Glomerular visceral epithelial cell (primary cell): ENCODE measurements around the gene IFFO2.

Experiments
- DNase-seq: peaks from one replicate; pipeline ENCODE4 v3.0.0-alpha.2; 2016; ENCODE audit errors: extremely low spot score

IFFO2 gene

GRCh38 chr1:18919197-18919905, 37.1 kb downstream of the IFFO2 start:
- DNase-seq = no peak

- no peak for DNase-seq
Observed at GRCh38 chr1:18918417-18918816, 38.1 kb downstream of the IFFO2 start.

GRCh38 chr1:18917071-18917799, 39.2 kb downstream of the IFFO2 start:
- DNase-seq = no peak

GRCh38 chr1:18915341-18915740, 41.1 kb downstream of the IFFO2 start:
- DNase-seq = no peak

GRCh38 chr1:18913065-18913835, 43.2 kb downstream of the IFFO2 start:
- DNase-seq = peak; percentile 91

GRCh38 chr1:18912550-18912949, 43.9 kb downstream of the IFFO2 start:
- no peak for DNase-seq

GRCh38 chr1:18908911-18909771, 47.3 kb downstream of the IFFO2 start:
- no peak for DNase-seq

GRCh38 chr1:18907917-18908845, 48.3 kb downstream of the IFFO2 start:
- DNase-seq = no peak

GRCh38 chr1:18907021-18907916, 49.2 kb downstream of the IFFO2 start:
- DNase-seq = peak; percentile 69

- DNase-seq = no peak
Observed at GRCh38 chr1:18903291-18903756, 53.2 kb downstream of the IFFO2 start.

- peak; percentile 98 for DNase-seq
Observed at GRCh38 chr1:18902523-18903290, 53.8 kb downstream of the IFFO2 start, which contains the start of gene ALDH4A1. TSS of gene ALDH4A1 (minus strand) at chr1:18902555. CDS start at chr1:18902523, 32 bp downstream.

- DNase-seq = no peak
Observed at GRCh38 chr1:18901952-18902522, 54.4 kb downstream of the IFFO2 start.

GRCh38 chr1:18901147-18901951, 55.1 kb downstream of the IFFO2 start:
- DNase-seq = no peak

GRCh38 chr1:18900303-18900841, 56.1 kb downstream of the IFFO2 start:
- no peak for DNase-seq

- DNase-seq = no peak
Observed at GRCh38 chr1:18899363-18900049, 57.0 kb downstream of the IFFO2 start.

- DNase-seq = no peak
Observed at GRCh38 chr1:18898567-18898966, 57.9 kb downstream of the IFFO2 start.
